ENCODE results near the gene FRMD7. TPM values are rescaled to one million over a fixed set of nuclear protein-coding genes. Genes with fewer than 3 reads are reported as not detected.

FRMD7 gene, protein sequence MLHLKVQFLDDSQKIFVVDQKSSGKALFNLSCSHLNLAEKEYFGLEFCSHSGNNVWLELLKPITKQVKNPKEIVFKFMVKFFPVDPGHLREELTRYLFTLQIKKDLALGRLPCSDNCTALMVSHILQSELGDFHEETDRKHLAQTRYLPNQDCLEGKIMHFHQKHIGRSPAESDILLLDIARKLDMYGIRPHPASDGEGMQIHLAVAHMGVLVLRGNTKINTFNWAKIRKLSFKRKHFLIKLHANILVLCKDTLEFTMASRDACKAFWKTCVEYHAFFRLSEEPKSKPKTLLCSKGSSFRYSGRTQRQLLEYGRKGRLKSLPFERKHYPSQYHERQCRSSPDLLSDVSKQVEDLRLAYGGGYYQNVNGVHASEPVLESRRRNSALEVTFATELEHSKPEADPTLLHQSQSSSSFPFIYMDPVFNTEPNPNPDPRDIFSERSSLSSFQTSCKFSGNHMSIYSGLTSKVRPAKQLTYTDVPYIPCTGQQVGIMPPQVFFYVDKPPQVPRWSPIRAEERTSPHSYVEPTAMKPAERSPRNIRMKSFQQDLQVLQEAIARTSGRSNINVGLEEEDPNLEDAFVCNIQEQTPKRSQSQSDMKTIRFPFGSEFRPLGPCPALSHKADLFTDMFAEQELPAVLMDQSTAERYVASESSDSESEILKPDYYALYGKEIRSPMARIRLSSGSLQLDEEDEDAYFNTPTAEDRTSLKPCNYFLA
- total RNA-seq = not detected in 2 replicates

DNA sequence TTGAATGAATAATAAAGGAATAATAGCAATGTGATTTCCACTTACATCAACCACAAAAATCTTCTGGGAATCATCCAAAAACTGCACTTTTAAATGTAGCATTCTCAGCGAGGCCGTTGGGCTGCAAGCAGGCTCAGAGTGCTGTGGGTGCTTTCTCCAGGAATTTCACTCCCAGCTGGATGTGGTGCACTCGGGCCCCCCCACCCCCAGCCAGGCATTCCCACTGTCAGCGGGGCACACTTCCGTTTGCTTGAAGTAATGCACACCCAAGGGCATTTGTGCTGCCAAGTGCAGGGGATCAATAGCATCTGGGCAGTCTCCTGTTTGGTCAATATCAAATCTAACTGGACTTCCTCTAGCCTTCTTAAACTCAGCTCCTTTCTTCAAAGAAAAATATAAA is at the start of gene FRMD7:
Gene FRMD7, minus strand, starts transcription at position 278 of the 400 bp plus-strand sequence. Its CDS starts 176 bp downstream, at position 102.

Other genes starting within 250 kb of the FRMD7 start
- 3.6 and 7.3 TPM in 2 replicates for gene STK26, start 104.7 kb downstream of the FRMD7 start, total RNA-seq
- 13.3 and 13.9 TPM in 2 replicates for gene RAP2C, start 91.4 kb upstream of the FRMD7 start, total RNA-seq